IgD-negative memory B cell (primary cell): ENCODE results near the gene UTP4. TPM values are rescaled to one million over a fixed set of nuclear protein-coding genes. Genes with fewer than 3 reads are reported as not detected.

Experiments used
- polyA plus RNA-seq: library from polyadenylated mRNA; unstranded; fragments of 300-500 nt; fragmentation: Illumina TruSeq; gene quantifications from one replicate; pipeline ENCODE4 v1.2.3, GENCODE V29; 2021

The UTP4 gene
- polyA plus RNA-seq, 1 donor from 2014 or later = 55.0 TPM

Other genes with a start within 250 kb of the UTP4 start
- 0.09 TPM for gene HAS3, start 27.0 kb upstream of the UTP4 start, polyA plus RNA-seq
- 184 TPM for gene CHTF8, start 61 bp upstream of the UTP4 start, polyA plus RNA-seq
- 3.8 TPM for gene SNTB2, start 54.5 kb downstream of the UTP4 start, polyA plus RNA-seq
- gene VPS4A, start 178.7 kb downstream of the UTP4 start, polyA plus RNA-seq = 46.3 TPM
- 20.1 TPM for gene PDF, start 197.9 kb downstream of the UTP4 start, polyA plus RNA-seq
- 42.9 TPM for gene COG8, start 206.9 kb downstream of the UTP4 start, polyA plus RNA-seq
- gene NIP7, start 207.1 kb downstream of the UTP4 start, polyA plus RNA-seq = 22.8 TPM
- gene TMED6, start 219.1 kb downstream of the UTP4 start, polyA plus RNA-seq = not detected